Lower lobe of right lung (tissue), 2 donors: ENCODE results near the gene ATP2A1. TPM values are rescaled to one million over a fixed set of nuclear protein-coding genes. Genes with fewer than 3 reads are reported as not detected.

Experiments used
- ATAC-seq, 2 donors: fragments of 200-7000 bp; cut with Tn5 transposase; one replicate each; pipeline ENCODE4 v1.9.1; 2020 to 2022; ENCODE audit warnings: mild to moderate bottlenecking in 2 of 2, moderate library complexity in 2 of 2
- DNase-seq: peaks from one replicate; pipeline ENCODE4 v3.0.0-alpha.2; 2020
- H3K27ac ChIP-seq: fragments of 200-600 bp; one replicate; pipeline ENCODE4 v1.8.0; 2022
- H3K27me3 ChIP-seq: fragments of 200-600 bp; one replicate; pipeline ENCODE4 v1.8.0; 2022; ENCODE audit warnings: low read depth
- H3K36me3 ChIP-seq: fragments of 200-600 bp; one replicate; pipeline ENCODE4 v1.8.0; 2022; ENCODE audit warnings: mild to moderate bottlenecking
- H3K4me1 ChIP-seq: fragments of 200-600 bp; one replicate; pipeline ENCODE4 v1.8.0; 2022
- H3K4me3 ChIP-seq: fragments of 200-600 bp; one replicate; pipeline ENCODE4 v1.8.0; 2022; ENCODE audit warnings: mild to moderate bottlenecking
- H3K9me3 ChIP-seq: fragments of 200-600 bp; one replicate; pipeline ENCODE4 v1.8.0; 2022
- CTCF ChIP-seq: fragments of 200-600 bp; IDR thresholded peaks from one replicate; pipeline ENCODE4 v1.8.0; 2022; ENCODE audit warnings: antibody characterized with exemption, mild to moderate bottlenecking
- intact Hi-C: fragments of 100-400 bp; cut with DNase I; formaldehyde crosslinking; loops from one replicate; pipeline ENCODE4 v1.11.0; 2022
- microRNA-seq: library from miRNA; unstranded; fragments of <30 nt; microRNA quantifications from one replicate; pipeline ENCODE4 v1.2.0, GENCODE V29; 2020; ENCODE audit warnings: borderline number of aligned reads
- total RNA-seq: library from RNA; stranded (reverse); fragmentation: NEBNext Ultra II Directional; extraction: Animal tissue kit (Norgen Biotek cat#: 25700); gene quantifications from one replicate; pipeline ENCODE4 v1.2.1, GENCODE V29; 2021
- donor health status: DM: no; HTN: yes; CAD: no; lungs with severe emphysema.

The ATP2A1 gene
- total RNA-seq, 1 donor from 2014 or later = 0.38 TPM

GRCh38 chr16:28946681-28947080 is 68.4 kb downstream of the ATP2A1 start:
- no peaks in the 10 kb centered on the region for H3K27me3 ChIP-seq
- no peak for TF ChIP-seq CTCF
- H3K36me3 ChIP-seq = no peaks in the 10 kb centered on the region
- no peak for DNase-seq
- intact Hi-C loops = no loop called here
- ATAC-seq = no peak
- no peak overlapping the region for H3K27ac ChIP-seq
- peaks cover 12% of the 10 kb centered on the region for H3K4me1 ChIP-seq
- H3K4me3 ChIP-seq = no peak overlapping the region
- H3K9me3 ChIP-seq = no peaks in the 10 kb centered on the region

- no peaks in the 10 kb centered on the region for H3K9me3 ChIP-seq
- TF ChIP-seq CTCF = no peak
- ATAC-seq (peak; percentile 98 to 99), DNase-seq (peak; percentile 99)
- H3K4me1 ChIP-seq = peaks cover 11% of the 10 kb centered on the region
- H3K27me3 ChIP-seq = no peaks in the 10 kb centered on the region
- H3K4me3 ChIP-seq = peak within 1 kb of the TSS; percentile 87
- intact Hi-C loops = no loop called here
- H3K27ac ChIP-seq = peak within 1 kb of the TSS; percentile 88
- peaks cover 35% of the 10 kb centered on the region for H3K36me3 ChIP-seq
These were observed 72.5 kb downstream of the ATP2A1 start, which contains the start of gene NFATC2IP for GRCh38 chr16:28950648-28951409. NFATC2IP (plus strand) TSS chr16:28950937; CDS start chr16:28951012, 75 bp downstream.

- DNase-seq (no peak), ATAC-seq (peak; percentile 63 to 67)
These were observed 73.2 kb downstream of the ATP2A1 start for GRCh38 chr16:28951410-28951943.

More at GRCh38 chr16:28951410-28951943, 73.2 kb downstream of the ATP2A1 start:
- no peak for TF ChIP-seq CTCF
- H3K27me3 ChIP-seq = no peaks in the 10 kb centered on the region
- peak overlapping the region; percentile 87 for H3K4me3 ChIP-seq
- intact Hi-C loops = no loop called here
- H3K4me1 ChIP-seq = peaks cover 8% of the 10 kb centered on the region
- H3K9me3 ChIP-seq = no peaks in the 10 kb centered on the region
- H3K36me3 ChIP-seq = peaks cover 42% of the 10 kb centered on the region
- H3K27ac ChIP-seq = peak overlapping the region; percentile 88

Small RNAs within 50 kb of the gene (microRNA-seq; reads per million reads assigned to microRNA genes)
- not detected for gene MIR4721

Other genes starting within 250 kb of the ATP2A1 start
- 2.7 TPM for gene NPIPB8, start 240.4 kb upstream of the ATP2A1 start, total RNA-seq
- gene EIF3C, start 167.0 kb upstream of the ATP2A1 start, total RNA-seq = 484 TPM
- 5.5 TPM for gene NPIPB9, start 126.7 kb upstream of the ATP2A1 start, total RNA-seq
- gene ATXN2L, start 55.5 kb upstream of the ATP2A1 start, total RNA-seq = 145 TPM
- gene TUFM, start 32.1 kb upstream of the ATP2A1 start, total RNA-seq = 112 TPM
- gene SH2B1, start 14.6 kb upstream of the ATP2A1 start, total RNA-seq = 49.0 TPM
- gene RABEP2, start 46.8 kb downstream of the ATP2A1 start, total RNA-seq = 18.8 TPM
- 0.21 TPM for gene CD19, start 53.5 kb downstream of the ATP2A1 start, total RNA-seq
- gene NFATC2IP, start 72.4 kb downstream of the ATP2A1 start, total RNA-seq = 38.4 TPM
- 77.5 TPM for gene SPNS1, start 96.3 kb downstream of the ATP2A1 start, total RNA-seq
- gene LAT, start 106.6 kb downstream of the ATP2A1 start, total RNA-seq = 17.8 TPM